UCSD-AML1 (cell line): ENCODE data around the gene ESRRA.
A peak's percentile ranks its signal among the peaks of the same experiment; 100 is the strongest.
"Not testable (repeated sequence)": the region's sequence is repeated elsewhere in the genome, so short reads cannot be mapped to it uniquely, and the experiment has no call there.

Experiments
- DNase-seq: peaks from one replicate; lab custom pipeline; 2025; ENCODE audit not compliant: unreplicated experiment; lab: John Stamatoyannopoulos, UW

The ESRRA gene

DNA sequence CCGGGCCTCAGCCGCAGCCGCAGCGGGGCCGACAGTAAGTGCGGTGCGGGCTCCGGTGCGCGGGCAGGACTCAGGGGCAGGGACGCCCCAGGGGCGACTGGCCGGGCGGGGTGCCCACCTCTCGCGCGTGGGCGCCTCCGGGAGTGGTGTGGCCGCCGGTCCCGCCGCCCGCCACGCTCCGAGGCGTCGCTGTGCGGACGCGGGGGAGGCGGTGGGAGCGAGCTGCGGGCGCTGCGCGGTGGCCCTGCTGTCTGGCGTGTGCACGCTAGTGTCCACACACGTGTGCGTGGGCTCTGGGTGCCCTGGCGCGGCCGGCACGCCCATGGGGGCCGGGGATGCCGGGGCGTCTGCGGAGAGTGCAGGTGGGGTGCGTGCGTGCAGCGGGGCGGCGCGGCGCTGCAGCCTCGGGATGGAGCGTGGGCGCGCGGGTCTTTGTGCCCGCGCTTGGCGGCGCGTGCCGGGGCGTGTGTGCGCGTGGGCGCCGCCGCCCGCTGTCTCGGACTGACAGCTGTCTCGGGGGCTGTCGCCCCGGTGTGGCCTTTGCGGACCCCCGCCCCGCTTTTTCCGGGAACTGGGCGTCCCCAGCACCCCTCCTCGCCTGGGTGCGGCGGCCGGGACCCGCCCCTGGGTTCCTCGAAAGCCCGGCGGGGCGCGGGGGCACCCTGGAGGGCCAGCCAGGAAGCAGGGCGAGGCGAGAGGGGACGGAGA is 13.4 kb upstream of the ESRRA start:
- DNase-seq = no peak

DNA sequence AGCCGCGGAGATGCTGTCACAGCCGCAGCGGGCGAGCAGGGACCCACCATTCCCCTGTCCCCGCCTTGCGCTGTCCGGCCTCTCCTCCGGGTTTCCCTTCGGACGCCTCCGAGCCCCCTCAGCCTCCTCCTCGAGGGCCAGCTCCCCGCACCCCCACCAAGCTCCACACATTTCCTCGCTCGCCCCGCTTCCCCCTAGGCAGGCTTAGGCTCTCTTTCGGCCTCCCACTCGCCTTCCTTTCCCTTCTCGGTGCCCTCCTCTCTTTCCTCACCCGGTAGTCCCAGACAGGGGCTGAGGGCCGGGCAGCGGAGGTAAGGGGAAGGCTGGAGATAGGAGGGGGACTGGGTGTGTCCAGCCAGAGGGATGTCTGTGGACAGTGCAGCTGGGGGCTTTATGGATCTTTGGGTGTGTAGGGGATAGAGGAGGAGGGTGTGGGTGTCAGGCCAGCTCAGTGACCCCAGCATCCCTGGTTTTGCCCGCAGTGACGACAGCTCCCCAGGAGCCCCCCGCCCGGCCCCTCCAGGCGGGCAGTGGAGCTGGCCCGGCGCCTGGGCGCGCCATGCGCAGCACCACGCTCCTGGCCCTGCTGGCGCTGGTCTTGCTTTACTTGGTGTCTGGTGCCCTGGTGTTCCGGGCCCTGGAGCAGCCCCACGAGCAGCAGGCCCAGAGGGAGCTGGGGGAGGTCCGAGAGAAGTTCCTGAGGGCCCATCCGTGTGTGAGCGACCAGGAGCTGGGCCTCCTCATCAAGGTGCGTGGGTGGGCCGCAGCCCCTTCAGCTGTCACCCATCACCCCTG is 12.7 kb upstream of the ESRRA start:
- DNase-seq = no peak

GRCh38 chr11:64294774-64295173 is 10.6 kb upstream of the ESRRA start:
- DNase-seq = no peak

- DNase-seq = no peak
These were observed 9.6 kb upstream of the ESRRA start for GRCh38 chr11:64295760-64296159.

- DNase-seq = no peak
These were observed 9.1 kb upstream of the ESRRA start for GRCh38 chr11:64296236-64296635.

- no peak for DNase-seq
These were observed 8.3 kb upstream of the ESRRA start for GRCh38 chr11:64296830-64297698.

GRCh38 chr11:64297699-64298358 is 7.5 kb upstream of the ESRRA start:
- no peak for DNase-seq

DNA sequence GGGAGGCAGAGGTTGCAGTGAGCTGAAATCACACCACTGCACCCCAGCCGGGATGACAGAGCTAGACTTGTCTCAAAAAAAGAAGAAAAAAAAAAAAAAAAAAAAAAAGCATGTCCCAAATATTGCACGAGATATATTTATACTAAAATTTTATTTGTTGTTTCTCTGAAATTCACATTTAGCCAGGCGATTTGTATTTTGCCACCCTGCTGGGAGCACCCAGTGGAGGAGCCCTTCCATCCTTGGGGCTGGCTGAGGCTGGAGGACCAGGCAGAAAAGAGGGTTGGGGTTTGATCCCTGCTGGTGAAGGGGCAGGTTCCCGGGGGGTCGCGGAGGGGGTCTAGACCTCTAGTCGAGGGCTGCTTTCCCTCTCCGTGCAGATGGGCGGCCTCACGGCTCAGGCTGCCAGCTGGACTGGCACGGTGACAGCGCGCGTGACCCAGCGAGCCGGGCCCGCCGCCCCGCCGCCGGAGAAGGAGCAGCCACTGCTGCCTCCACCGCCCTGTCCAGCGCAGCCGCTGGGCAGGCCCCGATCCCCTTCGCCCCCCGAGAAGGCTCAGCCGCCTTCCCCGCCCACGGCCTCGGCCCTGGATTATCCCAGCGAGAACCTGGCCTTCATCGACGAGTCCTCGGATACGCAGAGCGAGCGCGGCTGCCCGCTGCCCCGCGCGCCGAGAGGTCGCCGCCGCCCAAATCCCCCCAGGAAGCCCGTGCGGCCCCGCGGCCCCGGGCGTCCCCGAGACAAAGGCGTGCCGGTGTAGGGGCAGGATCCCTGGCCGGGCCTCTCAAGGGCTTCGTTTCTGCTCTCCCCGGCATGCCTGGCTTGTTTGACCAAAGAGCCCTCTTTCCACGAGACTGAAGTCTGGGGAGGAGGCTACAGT is 6.1 kb upstream of the ESRRA start:
- DNase-seq = no peak

DNA sequence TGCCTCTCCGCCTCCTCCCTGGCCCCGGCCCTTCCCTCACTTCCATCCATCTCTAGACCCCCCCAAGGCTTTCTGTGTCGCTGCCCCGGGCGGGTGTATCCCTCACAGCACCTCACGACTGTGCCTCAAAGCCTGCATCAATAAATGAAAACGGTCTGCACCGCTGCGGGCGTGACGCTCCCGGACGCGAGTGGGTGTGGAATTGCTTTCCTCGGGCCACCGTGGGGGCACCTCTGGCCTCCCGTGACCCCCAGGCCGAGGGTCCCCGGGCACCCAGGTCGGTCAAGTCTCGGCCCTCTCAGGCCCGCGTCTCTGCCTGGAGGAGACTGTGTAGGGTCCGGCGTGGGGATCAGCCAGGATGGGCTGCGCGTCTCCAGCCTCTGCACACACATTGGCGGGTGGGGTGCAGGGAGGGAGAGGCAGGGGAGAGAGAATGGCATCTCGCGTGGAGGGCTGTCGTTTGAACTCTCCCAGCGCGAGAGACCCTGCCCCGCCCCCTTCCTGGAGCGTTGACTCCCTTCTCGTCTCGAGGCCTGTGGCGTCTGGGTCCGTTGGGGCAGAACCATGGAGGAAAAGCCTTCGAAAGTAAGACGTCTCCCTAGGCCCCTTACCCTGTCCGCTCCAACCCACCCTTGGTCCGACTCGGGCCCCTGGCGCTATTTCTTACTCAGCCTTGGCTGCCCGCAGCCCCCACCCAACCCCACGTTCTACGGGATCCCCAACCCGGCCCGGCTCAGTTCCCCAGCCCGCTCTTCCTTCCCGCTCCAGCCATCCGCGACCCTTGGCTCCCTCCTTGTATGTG is 5.3 kb upstream of the ESRRA start, which contains the start of gene CATSPERZ:
Gene CATSPERZ, plus strand, starts transcription at position 512 of the 802 bp plus-strand sequence. Its CDS starts 53 bp downstream, at position 565.
- peak; percentile 39 for DNase-seq

- DNase-seq = no peak
These were observed 2.0 kb upstream of the ESRRA start for GRCh38 chr11:64303109-64304031.

DNA sequence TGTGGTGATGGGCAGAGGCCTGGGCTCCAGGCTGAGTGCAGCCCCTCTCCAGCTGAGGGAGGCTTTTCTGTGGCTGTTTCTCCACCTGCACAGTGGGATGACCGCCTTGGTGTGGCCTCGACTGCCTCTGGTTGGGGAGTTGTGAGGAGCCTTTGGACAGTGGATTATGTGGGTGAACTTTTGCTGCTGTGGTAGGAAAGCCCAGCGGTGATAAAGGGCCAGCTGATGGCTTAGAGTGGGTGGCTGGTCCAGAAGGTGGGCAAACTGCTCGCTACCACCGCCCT is 1.4 kb upstream of the ESRRA start:
- no peak for DNase-seq

GRCh38 chr11:64304316-64305072 is 830 bp upstream of the ESRRA start:
- peak; percentile 93 for DNase-seq

DNA sequence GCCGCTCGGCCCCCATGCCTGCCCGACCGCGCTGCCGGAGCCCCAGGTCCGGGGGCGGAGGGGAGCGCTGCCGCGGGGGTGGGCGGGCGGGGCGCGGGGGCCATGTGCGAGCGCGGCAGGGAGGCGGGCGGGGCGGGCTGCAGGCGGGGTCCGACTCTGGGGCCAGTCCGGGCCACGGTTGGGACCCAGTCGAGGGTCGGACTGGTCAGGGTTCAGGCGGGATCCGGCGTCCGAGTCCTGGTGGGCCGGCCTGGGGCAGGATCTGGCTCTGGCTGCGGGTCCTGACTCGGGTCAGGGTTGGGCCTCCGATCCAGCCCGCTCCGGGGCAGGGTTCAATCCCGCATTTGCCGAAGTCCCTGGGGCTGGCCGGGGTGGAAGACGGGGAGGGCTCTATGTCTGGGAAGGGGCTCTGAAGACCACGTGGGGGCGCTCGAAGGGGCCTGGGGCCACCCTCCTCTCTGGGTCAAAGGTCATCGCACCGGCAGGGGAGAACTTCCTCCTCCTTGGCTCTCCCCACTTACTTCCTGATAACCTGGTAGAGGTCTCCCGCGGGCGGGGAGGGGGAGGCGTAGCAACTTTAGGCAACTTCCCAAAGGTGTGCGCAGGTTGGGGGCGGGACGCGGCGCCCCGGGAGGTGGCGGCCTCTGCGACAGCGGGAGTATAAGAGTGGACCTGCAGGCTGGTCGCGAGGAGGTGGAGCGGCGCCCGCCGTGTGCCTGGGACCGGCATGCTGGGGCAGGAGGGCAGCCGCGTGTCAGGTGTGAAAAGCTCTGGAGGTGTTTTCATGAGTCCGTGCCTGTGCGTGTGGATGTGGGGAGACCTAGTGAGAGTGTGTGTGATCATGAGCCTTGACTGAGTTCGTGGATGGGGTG is 603 bp downstream of the ESRRA start:
- peak; percentile 83 for DNase-seq

- DNase-seq = no peak
These were observed 1.2 kb downstream of the ESRRA start for GRCh38 chr11:64306563-64306875.

DNA sequence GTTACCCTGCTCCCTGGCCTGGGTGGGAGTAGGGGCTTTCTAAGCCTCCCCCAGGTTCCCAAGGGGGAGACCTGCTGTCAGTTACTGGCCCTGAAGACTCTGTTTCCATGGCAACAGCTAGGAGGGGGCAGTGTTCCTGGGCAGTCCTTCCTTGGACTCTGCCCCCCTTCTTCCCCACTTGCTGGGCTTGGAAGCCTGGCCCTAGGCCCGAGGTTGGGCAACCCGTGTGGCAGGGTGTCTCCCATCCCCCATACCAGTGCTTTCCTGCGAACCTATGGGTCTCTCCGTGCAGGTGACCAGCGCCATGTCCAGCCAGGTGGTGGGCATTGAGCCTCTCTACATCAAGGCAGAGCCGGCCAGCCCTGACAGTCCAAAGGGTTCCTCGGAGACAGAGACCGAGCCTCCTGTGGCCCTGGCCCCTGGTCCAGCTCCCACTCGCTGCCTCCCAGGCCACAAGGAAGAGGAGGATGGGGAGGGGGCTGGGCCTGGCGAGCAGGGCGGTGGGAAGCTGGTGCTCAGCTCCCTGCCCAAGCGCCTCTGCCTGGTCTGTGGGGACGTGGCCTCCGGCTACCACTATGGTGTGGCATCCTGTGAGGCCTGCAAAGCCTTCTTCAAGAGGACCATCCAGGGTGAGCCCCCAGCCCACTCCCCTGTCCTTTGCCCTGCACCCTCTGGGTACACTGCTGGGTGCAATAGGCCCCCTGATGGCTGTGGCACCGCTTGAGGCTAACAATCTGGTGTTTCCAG is 1.7 kb downstream of the ESRRA start:
- no peak for DNase-seq

DNA sequence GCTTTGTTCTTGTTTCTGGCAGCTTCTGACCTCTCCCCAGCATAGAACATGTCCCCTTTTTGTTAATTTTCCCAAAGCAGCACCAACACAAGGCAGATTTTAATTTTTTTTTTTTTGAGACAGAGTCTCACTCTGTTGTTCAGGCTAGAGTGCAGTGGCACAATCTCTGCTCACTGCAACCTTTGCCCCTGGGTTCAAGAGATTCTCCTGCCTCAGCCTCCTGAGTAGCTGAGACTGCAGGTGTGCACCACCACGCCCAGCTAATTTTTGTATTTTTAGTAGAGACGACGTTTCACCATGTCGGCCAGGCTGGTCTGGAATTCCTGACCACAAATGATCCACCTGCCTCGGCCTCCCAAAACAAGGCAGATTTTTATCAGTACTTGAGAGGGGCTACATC is 2.5 kb downstream of the ESRRA start:
- not testable (repeated sequence) for DNase-seq
